Activated gamma-delta T cell (primary cell): ENCODE data around the gene RWDD4.
A peak's percentile ranks its signal among the peaks of the same experiment; 100 is the strongest.

Experiments
- DNase-seq: peaks from one replicate; lab custom pipeline; 2025; lab: John Stamatoyannopoulos, UW
- total RNA-seq, 2 donors: gene quantifications; one replicate each; lab custom pipeline; 2026; lab: John Stamatoyannopoulos, UW

Gene RWDD4
- 17.8 to 23.8 reads per million in 2 donors for total RNA-seq

GRCh38 chr4:183659029-183659871 is at the start of gene RWDD4, which contains the start of gene TRAPPC11:
TSS of gene RWDD4 (minus strand) at chr4:183659185. CDS start at chr4:183658952, 233 bp downstream.
TSS of gene TRAPPC11 (plus strand) at chr4:183659293. CDS start at chr4:183663868, 4,575 bp downstream.
- peak; percentile 89 for DNase-seq

- DNase-seq, result no peak
Observed at GRCh38 chr4:183702492-183702891, 43.5 kb upstream of the RWDD4 start.

GRCh38 chr4:183700407-183700806 is 41.4 kb upstream of the RWDD4 start:
- DNase-seq, result no peak

DNA sequence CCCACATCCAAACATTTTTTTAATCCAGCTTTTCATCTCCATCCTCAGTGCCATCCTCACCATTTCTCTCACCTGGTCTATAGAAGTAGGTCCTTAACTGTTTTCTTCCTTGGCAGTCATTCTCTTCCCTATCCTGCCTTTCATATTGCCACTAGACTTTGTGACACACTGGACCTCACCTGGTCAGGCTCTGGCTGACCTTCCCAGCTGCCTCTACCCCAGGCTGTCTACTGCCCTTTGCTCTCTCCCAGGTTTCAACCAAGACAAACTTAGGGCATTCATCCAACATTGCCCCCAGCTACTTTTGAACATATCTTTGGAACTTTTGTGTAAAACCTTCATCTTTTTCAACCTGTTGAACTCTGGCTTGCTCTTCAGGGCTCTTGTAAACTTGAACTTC is 39.9 kb upstream of the RWDD4 start:
- no peak for DNase-seq

DNA sequence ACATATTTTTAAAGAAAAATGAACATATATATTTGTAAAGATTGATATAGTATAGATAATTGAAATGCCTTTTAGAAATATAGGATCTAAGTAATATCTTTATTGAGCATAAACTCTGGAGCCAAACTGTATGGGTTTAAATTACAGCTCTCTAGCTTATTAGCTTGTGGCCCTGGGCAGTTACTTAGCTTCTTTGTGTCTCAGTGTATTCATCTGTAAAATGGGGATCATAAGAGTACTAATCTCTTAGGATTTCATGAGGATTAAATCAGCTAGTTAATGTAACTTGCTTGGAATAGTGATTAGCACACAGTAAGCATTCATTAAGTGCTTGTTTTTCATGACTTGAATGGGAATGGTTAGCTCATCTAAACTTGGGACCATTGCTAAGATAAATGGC is 32.9 kb upstream of the RWDD4 start:
- DNase-seq, result no peak

GRCh38 chr4:183691006-183691405 is 32.0 kb upstream of the RWDD4 start:
- no peak for DNase-seq

DNA sequence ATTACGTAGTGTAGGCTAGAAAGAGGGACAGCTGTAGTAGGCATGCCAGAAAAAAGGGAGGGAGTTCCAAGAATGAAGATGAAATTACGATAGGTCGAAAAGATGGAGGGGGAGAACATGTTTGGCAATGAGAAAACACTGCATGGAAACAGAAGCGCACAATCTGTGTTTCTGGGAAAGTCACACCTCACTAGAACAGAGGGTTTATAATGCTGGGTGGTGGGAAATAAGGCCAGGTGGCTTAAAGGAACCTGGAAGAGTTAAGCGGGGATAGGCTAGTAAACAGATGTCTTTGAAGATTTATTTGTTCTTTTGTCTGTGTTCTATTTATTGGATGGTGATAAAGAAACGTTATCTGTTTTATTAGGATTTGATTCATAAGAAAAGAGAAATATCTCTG is 29.2 kb upstream of the RWDD4 start:
- DNase-seq, result no peak

DNA sequence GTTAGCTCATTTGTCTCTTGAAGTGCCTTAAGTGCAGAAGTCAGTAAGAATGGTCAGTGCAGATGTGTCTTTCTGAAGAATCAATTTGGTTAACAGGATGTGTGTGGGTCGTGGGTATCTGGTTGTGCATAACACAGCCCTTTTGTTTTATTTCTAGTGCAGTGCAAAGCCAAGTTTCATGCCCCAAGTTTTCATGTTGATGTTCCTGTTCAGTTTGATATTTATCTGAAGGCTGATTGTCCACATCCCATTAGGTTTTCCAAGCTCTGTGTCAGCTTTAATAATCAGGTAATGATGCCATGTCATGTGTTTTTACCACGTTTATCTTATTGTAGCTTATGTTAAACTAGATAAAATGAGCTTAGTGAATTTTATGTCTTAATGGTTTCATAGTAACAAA is 27.5 kb upstream of the RWDD4 start:
- no peak for DNase-seq

- no peak for DNase-seq
Observed at GRCh38 chr4:183681119-183681518, 22.1 kb upstream of the RWDD4 start.

- DNase-seq, result no peak
Observed at GRCh38 chr4:183675625-183676024, 16.6 kb upstream of the RWDD4 start.

- no peak for DNase-seq
Observed at GRCh38 chr4:183674153-183674552, 15.2 kb upstream of the RWDD4 start.

- DNase-seq, result no peak
Observed at GRCh38 chr4:183670960-183671555, 12.1 kb upstream of the RWDD4 start.

DNA sequence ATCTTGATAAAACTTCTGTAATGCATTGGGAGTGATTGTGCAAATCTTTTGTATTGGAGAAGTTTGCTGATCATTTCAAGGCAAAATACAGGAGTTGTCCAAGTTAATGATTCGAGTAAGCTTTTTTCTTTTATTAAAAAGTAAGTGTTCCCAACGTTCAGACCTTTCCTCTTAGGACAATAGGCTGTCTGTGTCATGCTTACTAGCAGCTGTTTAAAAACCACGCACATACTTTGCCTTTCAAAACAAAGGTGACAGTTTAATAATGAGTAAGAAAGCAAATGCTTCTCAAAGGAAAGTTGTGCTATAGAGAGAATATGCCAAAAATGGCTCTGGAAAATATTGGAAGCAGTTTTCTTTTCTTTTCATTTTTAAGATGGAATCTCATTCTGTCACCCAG is 11.3 kb upstream of the RWDD4 start:
- DNase-seq, result no peak

DNA sequence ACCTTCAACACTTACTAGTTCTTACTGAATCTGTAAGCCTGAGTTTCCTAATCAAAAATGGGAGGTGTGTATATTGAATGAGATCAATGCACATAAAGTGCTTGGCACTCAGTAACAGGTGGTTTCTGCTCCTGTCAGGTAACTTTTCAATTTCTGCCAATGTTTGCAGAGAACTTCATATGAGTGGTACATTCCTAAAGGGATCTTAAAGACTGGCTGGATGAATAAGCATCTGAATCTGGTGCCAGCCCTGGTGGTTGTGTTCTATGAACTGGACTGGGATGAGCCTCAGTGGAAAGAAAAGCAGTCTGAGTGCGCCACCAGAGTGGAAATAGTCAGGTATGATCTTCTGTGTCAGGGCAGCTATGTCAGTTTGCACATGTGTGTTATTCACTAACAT is 7.1 kb upstream of the RWDD4 start:
- no peak for DNase-seq

GRCh38 chr4:183659872-183660242 is 872 bp upstream of the RWDD4 start:
- no peak for DNase-seq

DNA sequence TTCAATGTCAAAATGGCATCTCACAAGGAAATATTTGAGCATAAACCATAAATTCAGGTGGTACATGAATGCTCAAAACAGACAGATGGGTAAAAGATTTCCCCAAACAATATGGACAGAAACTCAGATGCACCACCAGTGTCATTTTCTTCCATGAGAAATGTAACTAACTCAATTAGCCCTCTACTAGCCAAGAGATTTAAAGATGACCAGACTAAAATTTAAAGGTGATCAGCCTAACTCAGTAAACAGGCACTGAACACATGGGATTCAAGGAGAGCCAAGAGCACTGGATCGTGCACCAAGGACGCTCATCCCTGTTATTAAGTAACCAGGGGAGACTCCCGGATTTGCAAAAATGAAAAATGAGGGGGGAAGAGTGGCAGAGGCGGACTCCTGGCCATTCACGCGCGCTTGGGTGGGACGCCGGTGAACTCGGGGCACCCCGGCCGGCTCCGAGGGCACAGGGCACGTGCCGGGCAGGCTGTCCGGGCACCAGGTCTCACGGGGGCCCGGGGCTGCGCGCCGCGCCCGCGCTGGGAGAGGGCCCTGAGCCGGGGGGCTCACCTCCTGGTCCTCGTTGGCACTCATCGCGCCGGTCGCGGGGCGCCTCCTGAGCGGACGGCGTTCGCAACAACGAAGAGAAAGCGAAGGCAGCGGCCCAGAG is 490 bp downstream of the RWDD4 start:
- DNase-seq, result no peak

GRCh38 chr4:183657564-183657963 is 1.4 kb downstream of the RWDD4 start:
- no peak for DNase-seq

DNA sequence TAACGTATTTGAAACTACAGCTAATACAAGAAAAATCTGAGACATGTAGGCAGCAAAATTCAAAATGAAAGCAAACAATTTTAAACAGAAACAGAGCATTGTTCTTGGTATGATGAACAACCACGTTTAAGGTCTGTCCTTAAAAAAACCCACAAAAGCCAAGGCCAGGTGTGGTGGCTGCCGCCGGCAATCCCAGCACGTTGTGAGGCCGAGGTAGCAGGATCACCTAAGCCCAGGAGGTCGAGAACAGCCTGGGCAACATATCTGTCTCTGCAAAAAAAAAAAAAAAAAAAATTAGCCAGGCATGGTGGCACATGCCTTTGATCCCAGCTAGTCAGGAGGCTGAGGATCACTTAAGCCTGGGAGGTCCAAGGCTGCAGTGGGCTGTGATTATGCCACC is 13.7 kb downstream of the RWDD4 start:
- DNase-seq, result no peak

DNA sequence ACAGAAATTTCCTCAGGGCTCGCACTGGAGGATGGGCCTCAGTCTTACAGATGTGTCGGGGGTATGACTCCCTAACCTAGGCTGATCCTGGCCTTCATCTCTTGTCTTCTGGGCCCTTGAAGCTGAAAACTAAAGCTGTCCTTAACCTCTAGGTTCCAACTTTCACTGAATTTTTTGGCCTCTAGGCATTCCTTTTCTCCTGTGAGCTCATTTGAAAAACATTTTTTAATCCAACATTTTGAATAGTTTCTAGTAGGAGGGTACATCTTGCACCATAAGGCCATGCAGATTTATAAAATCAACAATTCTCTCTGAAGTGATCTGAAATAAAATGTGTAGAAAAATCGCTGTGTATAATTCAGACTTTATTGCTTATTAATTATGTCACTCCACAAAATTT is 19.7 kb downstream of the RWDD4 start:
- no peak for DNase-seq

GRCh38 chr4:183638436-183638835 is 20.5 kb downstream of the RWDD4 start:
- DNase-seq, result no peak

- no peak for DNase-seq
Observed at GRCh38 chr4:183637461-183637860, 21.5 kb downstream of the RWDD4 start.

- DNase-seq, result no peak
Observed at GRCh38 chr4:183636923-183637322, 22.1 kb downstream of the RWDD4 start.

DNA sequence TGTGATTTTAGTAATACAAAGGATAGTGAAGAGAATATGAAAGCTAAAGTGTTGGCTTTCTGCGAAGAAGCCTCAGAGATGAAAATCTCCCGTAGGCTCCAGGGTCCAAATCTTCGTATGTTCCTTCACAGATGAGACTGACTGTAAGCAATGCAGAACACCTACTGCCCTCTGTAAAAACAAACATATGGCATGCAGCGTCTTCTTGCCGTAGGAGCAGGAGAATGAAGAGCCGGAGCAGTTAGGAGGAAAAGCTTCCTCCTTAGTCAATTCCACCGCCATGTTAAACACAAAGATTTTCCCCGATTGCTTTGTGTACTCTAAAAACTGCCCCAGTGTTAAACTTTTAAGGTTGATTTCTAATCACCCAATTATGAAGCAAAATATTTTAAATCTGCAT is 22.5 kb downstream of the RWDD4 start:
- no peak for DNase-seq
